Activated B cell treated with CpG ODN at 0.5 μM for 24 hours (primary cell): Measurements from ENCODE around the gene C16orf74. TPM values are rescaled to one million over a fixed set of nuclear protein-coding genes. Genes with fewer than 3 reads are reported as not detected.

Source experiments
- ATAC-seq: fragments of 200-7000 bp; cut with Tn5 transposase; one replicate; pipeline ENCODE4 v1.10.0; 2021; ENCODE audit warnings: low read depth, mild to moderate bottlenecking, moderate library complexity
- CTCF ChIA-PET: fragments of 350-600 bp; sonication (Branson Sonifier 250); formaldehyde crosslinking; loops from one replicate; lab custom pipeline; 2021; ENCODE audit warnings: antibody characterized with exemption; lab: Charles Lee
- POLR2A ChIA-PET: fragments of 350-600 bp; sonication (Branson Sonifier 250); formaldehyde crosslinking; loops from one replicate; lab custom pipeline; 2021; ENCODE audit warnings: antibody characterized with exemption; lab: Charles Lee
- DNase-seq: peaks from one replicate; pipeline ENCODE4 v3.0.0; 2022
- H3K27ac Mint-ChIP-seq: one replicate; pipeline ENCODE4 v1.8.0; 2020; ENCODE audit warnings: mixed read lengths
- H3K27me3 Mint-ChIP-seq: one replicate; pipeline ENCODE4 v1.8.0; 2021; ENCODE audit warnings: mixed read lengths
- H3K36me3 Mint-ChIP-seq: one replicate; pipeline ENCODE4 v1.8.0; 2021; ENCODE audit warnings: low read depth, mixed read lengths
- H3K4me1 Mint-ChIP-seq: one replicate; pipeline ENCODE4 v1.8.0; 2021; ENCODE audit warnings: mixed read lengths
- H3K4me3 Mint-ChIP-seq: one replicate; pipeline ENCODE4 v1.8.0; 2020; ENCODE audit warnings: mild to moderate bottlenecking, mixed read lengths
- H3K9me3 Mint-ChIP-seq: one replicate; pipeline ENCODE4 v1.8.0; 2020; ENCODE audit warnings: mixed read lengths
- intact Hi-C: fragments of 100-400 bp; cut with micrococcal nuclease; formaldehyde crosslinking; loops from one replicate; pipeline ENCODE4 v1.15.1; 2024
- total RNA-seq: library from RNA; stranded (reverse); gene quantifications from 2 replicates; pipeline ENCODE4 v1.2.3, GENCODE V29; 2022
- TF ChIP-seq, protein P1 (sequence below): fragments of 200-600 bp; IDR thresholded peaks from one replicate; pipeline ENCODE4 v1.8.0; 2022; ENCODE audit warnings: antibody characterized with exemption, mild to moderate bottlenecking

C16orf74 gene
- total RNA-seq, 1 donor from 2014 or later = 18.3 TPM

- intact Hi-C loops = loop anchor here (1.0 to 5.0 kb wide), 7 partner anchors 10 to 1627 kb away; partner anchors contain the start of genes C16orf95, COX4I1, EMC8 and GSE1
- no peak overlapping the region for H3K4me3 Mint-ChIP-seq
Observed at GRCh38 chr16:85689950-85690320, 61.0 kb downstream of the C16orf74 start.

GRCh38 chr16:85689285-85689949 is 61.5 kb downstream of the C16orf74 start:
- DNase-seq (no peak), ATAC-seq (no peak)
- H3K9me3 Mint-ChIP-seq = no peaks in the 10 kb centered on the region
- no peak overlapping the region for H3K27ac Mint-ChIP-seq
- ChIA-PET POLR2A (interaction anchor here (0.8 to 1.5 kb wide), 2 partner anchors 9 to 13 kb away, joined by 3 read pairs; no protein-coding TSS in a partner anchor), CTCF (no interaction called here)
- no peaks in the 10 kb centered on the region for H3K27me3 Mint-ChIP-seq
- intact Hi-C loops = loop anchor here (1.0 to 5.0 kb wide), 7 partner anchors 9 to 1628 kb away; partner anchors contain the start of genes C16orf95, COX4I1, EMC8 and GSE1
- TF ChIP-seq, protein P1, sequence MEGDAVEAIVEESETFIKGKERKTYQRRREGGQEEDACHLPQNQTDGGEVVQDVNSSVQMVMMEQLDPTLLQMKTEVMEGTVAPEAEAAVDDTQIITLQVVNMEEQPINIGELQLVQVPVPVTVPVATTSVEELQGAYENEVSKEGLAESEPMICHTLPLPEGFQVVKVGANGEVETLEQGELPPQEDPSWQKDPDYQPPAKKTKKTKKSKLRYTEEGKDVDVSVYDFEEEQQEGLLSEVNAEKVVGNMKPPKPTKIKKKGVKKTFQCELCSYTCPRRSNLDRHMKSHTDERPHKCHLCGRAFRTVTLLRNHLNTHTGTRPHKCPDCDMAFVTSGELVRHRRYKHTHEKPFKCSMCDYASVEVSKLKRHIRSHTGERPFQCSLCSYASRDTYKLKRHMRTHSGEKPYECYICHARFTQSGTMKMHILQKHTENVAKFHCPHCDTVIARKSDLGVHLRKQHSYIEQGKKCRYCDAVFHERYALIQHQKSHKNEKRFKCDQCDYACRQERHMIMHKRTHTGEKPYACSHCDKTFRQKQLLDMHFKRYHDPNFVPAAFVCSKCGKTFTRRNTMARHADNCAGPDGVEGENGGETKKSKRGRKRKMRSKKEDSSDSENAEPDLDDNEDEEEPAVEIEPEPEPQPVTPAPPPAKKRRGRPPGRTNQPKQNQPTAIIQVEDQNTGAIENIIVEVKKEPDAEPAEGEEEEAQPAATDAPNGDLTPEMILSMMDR = no peak
- peaks cover 24% of the 10 kb centered on the region for H3K4me1 Mint-ChIP-seq
- peak overlapping the region; percentile 57 for H3K4me3 Mint-ChIP-seq
- no peaks in the 10 kb centered on the region for H3K36me3 Mint-ChIP-seq

More at GRCh38 chr16:85689950-85690320, 61.0 kb downstream of the C16orf74 start:
- H3K4me1 Mint-ChIP-seq = peaks cover 24% of the 10 kb centered on the region
- no peaks in the 10 kb centered on the region for H3K27me3 Mint-ChIP-seq
- ATAC-seq (no peak), DNase-seq (no peak)
- no peak overlapping the region for H3K27ac Mint-ChIP-seq
- POLR2A ChIA-PET = interaction anchor here (0.8 to 1.5 kb wide), 2 partner anchors 10 to 13 kb away, joined by 3 read pairs; no protein-coding TSS in a partner anchor
- CTCF ChIA-PET = no interaction called here
- H3K9me3 Mint-ChIP-seq = no peaks in the 10 kb centered on the region
- TF ChIP-seq, protein P1 = no peak
- no peaks in the 10 kb centered on the region for H3K36me3 Mint-ChIP-seq

GRCh38 chr16:85688586-85689284 is 62.2 kb downstream of the C16orf74 start, which contains the start of gene GINS2:
Gene GINS2, minus strand, starts transcription at chr16:85688954. Its CDS starts 56 bp downstream, at chr16:85688898.
- ChIA-PET CTCF (no interaction called here), POLR2A (interaction anchor here (0.8 kb wide), 1 partner anchor 12 kb away, joined by 3 read pairs; no protein-coding TSS in a partner anchor)
- no peaks in the 10 kb centered on the region for H3K36me3 Mint-ChIP-seq
- peaks cover 24% of the 10 kb centered on the region for H3K4me1 Mint-ChIP-seq
- no peak within 1 kb of the TSS for H3K27ac Mint-ChIP-seq
- ATAC-seq (peak; percentile 100), DNase-seq (peak; percentile 78)
- H3K27me3 Mint-ChIP-seq = no peaks in the 10 kb centered on the region
- peak within 1 kb of the TSS; percentile 78 for H3K4me3 Mint-ChIP-seq
- intact Hi-C loops = loop anchor here (1.0 to 5.0 kb wide), 7 partner anchors 8 to 1629 kb away; partner anchors contain the start of genes C16orf95, COX4I1, EMC8 and GSE1
- no peaks in the 10 kb centered on the region for H3K9me3 Mint-ChIP-seq
- TF ChIP-seq, protein P1 = no peak

GRCh38 chr16:85687651-85688471 is 63.0 kb downstream of the C16orf74 start:
- H3K27ac Mint-ChIP-seq = no peak overlapping the region

More at GRCh38 chr16:85687651-85688471, 63.0 kb downstream of the C16orf74 start:
- Mint-ChIP-seq H3K27me3 (no peaks in the 10 kb centered on the region), H3K4me3 (peak overlapping the region; percentile 68), H3K9me3 (no peaks in the 10 kb centered on the region), H3K4me1 (peaks cover 24% of the 10 kb centered on the region), H3K36me3 (no peaks in the 10 kb centered on the region)
- DNase-seq = no peak
- intact Hi-C loops = loop anchor here (2.0 to 5.0 kb wide), 3 partner anchors 69 to 1629 kb away; partner anchors contain the start of genes C16orf95 and GSE1
- no peak for ATAC-seq
- TF ChIP-seq, protein P1 = no peak
- CTCF ChIA-PET = no interaction called here
- POLR2A ChIA-PET = no interaction called here
